Endometrial microvascular endothelial cells (primary cell): ENCODE measurements around the gene MALT1. TPM values are rescaled to one million over a fixed set of nuclear protein-coding genes. Genes with fewer than 3 reads are reported as not detected.
"Not testable (repeated sequence)": the region's sequence is repeated elsewhere in the genome, so short reads cannot be mapped to it uniquely, and the experiment has no call there.

Source experiments
- in situ Hi-C: cut with HindIII; loops from 2 replicates; pipeline ENCODE4 v1.10.0; 2017; ENCODE audit warnings: low sequenced_read_pairs, low pct_unique_long_range_greater_than_20kb; ENCODE audit errors: inconsistent ontology term
- total RNA-seq: library from RNA; depleted of rRNA; stranded (reverse); fragments of >200 nt; gene quantifications from one replicate; pipeline ENCODE4 v1.2.3, GENCODE V29; 2015; ENCODE audit errors: inconsistent ontology term

Gene MALT1
- total RNA-seq, 1 donor from 2014 or later: 13.2 TPM

- in situ Hi-C loops: not testable (repeated sequence)
These were observed 20.4 kb upstream of the MALT1 start for GRCh38 chr18:58650830-58651229.

- in situ Hi-C loops: not testable (repeated sequence)
These were observed 18.0 kb upstream of the MALT1 start for GRCh38 chr18:58653144-58653722.

- in situ Hi-C loops: no loop called here
These were observed 17.3 kb upstream of the MALT1 start for GRCh38 chr18:58653814-58654509.

DNA sequence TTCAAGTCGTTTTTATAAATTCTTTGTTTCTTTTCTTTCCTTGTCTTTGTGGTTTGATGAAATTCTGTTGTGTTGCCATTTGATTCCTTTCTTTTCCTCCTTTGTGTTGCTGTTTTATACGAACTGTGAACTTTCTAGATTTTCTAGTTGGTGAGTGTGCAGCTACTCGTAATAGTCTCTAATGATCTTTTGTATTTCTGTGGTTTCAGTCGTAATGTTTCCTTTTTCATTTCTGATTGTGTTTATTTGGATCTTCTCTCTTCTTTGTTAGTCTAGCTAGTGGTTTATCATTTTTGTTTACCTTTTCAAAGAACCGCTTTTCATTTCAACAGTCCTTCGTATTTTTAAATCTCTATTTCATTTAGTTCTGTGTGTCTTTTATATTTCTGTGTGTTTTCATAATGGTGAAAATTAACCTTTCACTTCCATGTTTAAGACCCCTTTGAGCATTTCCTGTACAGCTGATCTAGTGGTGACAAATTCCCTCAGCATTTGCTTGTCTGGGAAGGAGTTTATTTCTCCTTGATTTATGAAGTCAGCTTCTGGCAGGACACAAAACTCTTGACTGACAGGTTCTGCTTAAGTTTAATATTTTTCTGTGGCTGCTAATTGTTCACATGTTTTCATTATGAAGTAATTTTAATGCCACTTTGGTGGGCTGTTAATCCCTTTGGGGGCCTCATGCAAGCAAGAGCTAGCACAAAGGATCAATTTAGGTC is 16.2 kb upstream of the MALT1 start:
- in situ Hi-C loops: no loop called here

DNA sequence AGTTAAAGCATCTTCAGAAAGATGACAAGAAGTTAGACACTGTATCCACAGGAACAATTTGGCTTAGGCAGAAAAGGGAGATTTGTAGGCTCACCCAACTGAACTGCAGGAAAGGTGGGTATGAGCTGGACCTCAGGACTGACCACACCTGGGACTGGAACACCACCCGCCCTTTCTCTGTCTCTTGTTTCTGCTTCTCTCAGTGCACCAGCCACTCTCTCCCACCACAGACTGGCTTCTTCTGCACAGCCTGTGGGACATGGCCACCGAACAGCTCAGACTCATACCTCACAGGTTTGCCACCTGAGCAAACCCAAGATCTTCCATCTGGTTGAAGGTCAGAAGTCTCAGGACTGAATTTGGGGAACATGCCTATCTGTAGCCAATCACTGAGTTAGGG is 14.2 kb upstream of the MALT1 start:
- in situ Hi-C loops: no loop called here

DNA sequence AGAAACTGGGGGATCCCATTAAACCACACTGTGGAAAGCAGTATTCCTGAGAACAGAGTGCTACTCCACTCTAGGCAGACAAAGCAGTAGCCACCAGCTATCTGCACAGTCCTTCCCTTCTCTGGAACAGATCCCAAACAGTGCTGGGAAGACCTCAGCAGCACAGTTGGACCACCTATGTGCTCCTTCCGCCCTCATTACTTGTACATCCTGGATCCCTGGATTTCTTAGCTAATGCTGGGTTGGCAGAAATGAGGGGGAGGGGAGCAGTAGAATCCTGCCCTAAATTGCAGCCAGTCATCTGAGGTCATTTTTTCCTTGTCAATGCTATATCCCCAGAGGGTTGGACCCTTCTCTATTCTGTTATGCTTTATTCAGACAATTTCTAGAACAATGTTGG is 13.8 kb upstream of the MALT1 start:
- in situ Hi-C loops: no loop called here

DNA sequence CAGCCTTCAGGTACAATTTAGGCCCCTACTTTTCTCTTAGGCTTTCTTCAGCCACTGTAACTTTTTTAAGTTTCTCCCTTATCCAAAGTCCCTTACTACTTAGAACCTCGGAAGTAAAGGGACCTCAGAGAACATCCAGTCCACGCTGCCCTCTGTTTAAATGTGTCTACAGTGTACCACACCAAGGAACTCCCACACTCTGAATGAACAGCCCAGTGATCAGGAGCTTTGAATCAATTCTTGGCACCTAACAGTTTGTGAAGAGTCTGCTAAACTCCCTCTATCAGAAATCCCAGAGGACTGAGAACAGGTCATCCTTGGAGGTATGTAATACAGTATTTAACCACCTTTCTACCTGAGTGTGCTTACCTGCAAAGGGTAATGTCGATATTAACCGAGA is 11.6 kb upstream of the MALT1 start:
- in situ Hi-C loops: no loop called here

GRCh38 chr18:58660915-58661314 is 10.3 kb upstream of the MALT1 start:
- in situ Hi-C loops: no loop called here

DNA sequence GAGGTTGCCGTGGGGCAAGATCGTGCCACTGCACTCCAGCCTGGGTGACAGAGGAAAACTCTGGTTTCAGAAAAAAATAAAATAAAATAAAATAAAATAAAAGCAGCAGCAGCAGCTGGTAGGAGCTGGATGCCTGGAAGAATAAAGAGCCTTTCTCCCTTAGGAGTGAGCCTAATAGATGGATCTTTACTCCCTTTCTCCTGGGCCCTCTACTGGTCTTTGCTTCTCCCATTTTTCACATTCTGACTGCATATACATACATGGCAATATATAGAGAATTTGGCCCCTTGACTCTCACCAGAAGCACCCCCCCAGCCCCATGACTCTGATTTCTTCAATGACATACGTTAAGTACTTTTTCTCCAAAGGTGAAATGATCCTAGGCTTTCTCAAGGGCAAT is 9.8 kb upstream of the MALT1 start:
- in situ Hi-C loops: no loop called here

GRCh38 chr18:58662118-58662517 is 9.1 kb upstream of the MALT1 start:
- in situ Hi-C loops: no loop called here

- in situ Hi-C loops: no loop called here
These were observed 5.1 kb upstream of the MALT1 start for GRCh38 chr18:58666176-58666575.

DNA sequence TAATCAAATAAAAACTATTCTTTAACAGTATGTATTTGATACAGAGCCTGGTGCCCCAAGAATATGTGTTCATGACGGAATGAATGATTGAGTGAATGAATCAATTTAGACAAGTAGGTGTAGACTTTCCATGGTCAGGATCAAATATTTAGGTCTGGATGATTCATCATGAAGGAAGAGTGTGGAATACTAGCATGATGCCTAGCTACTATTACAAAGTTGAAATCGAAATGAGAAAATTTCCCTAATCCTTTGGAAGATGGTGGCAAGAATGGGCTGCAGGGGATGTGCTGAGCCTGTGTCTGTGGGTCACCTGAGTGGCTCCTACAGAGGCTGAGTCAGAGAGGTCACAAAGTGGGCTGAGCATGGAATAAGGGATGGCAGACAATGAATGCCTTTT is 3.1 kb upstream of the MALT1 start:
- in situ Hi-C loops: no loop called here

- in situ Hi-C loops: no loop called here
These were observed 2.4 kb upstream of the MALT1 start for GRCh38 chr18:58668897-58669296.

DNA sequence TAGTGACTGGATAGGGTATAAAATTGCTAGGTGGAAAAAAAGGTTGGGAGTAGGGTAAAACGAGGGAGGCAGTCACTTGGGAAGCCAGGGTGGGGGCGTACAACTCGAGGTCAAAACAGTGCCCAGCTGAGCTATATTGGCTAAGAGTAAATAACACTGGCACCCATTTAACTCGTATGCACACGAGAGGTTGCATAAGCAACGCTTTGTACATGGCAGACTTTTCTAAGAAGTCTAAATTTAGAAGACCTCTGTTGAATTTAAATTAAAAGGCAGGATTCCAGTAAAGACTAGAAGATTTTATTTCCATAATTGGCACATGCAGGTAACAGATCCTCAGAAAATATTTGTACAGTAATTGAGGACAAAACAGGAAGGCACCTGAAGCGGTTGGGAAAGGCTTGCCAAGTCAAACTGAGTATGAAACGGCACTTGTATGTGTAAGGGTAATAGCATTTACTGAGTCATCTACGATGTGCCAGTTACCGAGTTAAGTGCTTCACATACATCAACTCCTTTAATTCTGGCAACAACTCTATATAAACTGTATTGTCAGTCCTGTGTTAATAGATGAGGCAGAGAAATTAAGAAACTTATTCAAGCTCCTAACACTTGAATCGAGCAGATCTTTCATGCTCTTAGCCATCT is 1.4 kb upstream of the MALT1 start:
- in situ Hi-C loops: no loop called here

- in situ Hi-C loops: no loop called here
These were observed 708 bp upstream of the MALT1 start for GRCh38 chr18:58670404-58671110.

GRCh38 chr18:58671632-58672564 is 633 bp downstream of the MALT1 start:
- in situ Hi-C loops: no loop called here

DNA sequence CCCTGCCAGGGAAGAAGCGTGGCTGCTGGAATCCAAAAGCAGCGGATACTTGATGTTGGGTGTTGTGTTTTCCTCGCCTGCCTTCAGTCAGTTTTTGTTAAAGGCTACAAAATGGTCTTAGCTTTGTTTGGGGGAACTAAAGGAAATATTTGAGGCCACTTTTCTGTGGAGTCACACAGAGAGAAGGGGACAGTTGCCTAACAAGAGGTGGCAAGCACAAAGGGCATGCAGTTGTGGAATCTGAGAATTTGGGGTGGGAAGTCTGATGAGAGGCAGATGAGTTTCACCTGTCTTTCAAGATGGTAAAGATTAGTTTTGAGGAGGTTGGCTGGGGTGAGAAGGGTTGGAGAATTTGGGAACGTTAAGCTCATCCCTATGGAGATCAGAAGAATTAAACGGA is 2.9 kb downstream of the MALT1 start:
- in situ Hi-C loops: no loop called here

DNA sequence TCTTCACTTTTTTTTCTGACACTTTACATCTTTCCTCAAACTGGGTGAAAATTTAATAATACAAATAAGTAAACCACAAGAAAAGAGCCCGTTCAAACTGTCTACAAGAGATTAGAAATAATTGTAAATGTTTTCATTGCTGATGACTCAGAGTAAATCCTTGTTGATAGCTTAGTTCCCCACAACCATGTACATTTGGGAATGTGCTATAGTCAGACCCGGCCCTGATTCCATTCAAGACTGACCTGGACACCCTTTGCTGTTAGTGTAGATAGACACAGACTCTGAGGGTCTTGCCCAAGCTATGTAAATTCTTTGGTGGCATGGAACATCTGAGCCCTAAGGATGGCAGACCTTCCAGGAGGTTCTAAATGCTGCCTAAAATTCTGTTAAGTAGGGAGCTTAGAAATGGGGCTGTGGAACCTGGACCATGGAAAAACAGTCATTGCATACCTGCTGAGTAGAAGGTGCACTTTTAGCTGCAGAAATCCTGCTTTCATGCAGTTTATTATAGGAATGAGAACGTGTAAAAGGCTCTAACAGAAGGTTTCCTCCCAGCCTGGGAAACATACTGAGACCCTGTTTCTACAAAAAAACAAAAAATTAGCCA is 3.7 kb downstream of the MALT1 start:
- in situ Hi-C loops: no loop called here
